Heart left ventricle (tissue), 13 donors: ENCODE data around the gene FAXC.

Experiments
- POLR2A ChIP-seq, 2 donors: fragments of 450-650 bp; IDR thresholded peaks; one replicate each; pipeline ENCODE4 v1.6.1; 2017; ENCODE audit warnings: antibody characterized with exemption in 2 of 2, mild to moderate bottlenecking in 2 of 2, moderate library complexity in 2 of 2
- TF ChIP-seq, protein P1 (sequence below), 12 donors: fragments of 200-600 bp; sonication (generic) in 4 of 12; IDR thresholded peaks; one replicate each; pipeline versions ENCODE4 v1.5.0 to v1.8.0; 2018 to 2022; ENCODE audit warnings: antibody characterized with exemption in 12 of 12, mild to moderate bottlenecking in 5 of 12
- donor health status: ischemic (EF 13 %, LVEDD 7.1; RV severe dilation, severe dysfunction).
- donor health status: DM: no; HTN: yes; CAD: no.
- donor health status: DM: no; HTN: no; CAD: no.
- donor health status: ischemic (EF 25% LVEDD 6.9; RV normal size, moderate dysfunction).
- donor health status: ischemic (EF 25% LVEDD 5.7; RV mildly dilated, moderate dysfunction).
- donor health status: ischemic (EF 35%, LVEDD 5.7; RV mildly dilated, moderate dysfunction).
- donor health status: nonischemic (EF 11% LVEDD 7.7; RV severe dilation, severe dysfunction).
- donor health status: DM: yes; HTN: yes; CAD: no.
- donor health status: PGD.
- donor health status: ischemic (EF 29% LVEDD 5.4; RV normal size, mild dysfunction).
- donor health status: nonischemic (EF 23%, LVEDD 6.1; RV moderate dilation, normal function).

DNA sequence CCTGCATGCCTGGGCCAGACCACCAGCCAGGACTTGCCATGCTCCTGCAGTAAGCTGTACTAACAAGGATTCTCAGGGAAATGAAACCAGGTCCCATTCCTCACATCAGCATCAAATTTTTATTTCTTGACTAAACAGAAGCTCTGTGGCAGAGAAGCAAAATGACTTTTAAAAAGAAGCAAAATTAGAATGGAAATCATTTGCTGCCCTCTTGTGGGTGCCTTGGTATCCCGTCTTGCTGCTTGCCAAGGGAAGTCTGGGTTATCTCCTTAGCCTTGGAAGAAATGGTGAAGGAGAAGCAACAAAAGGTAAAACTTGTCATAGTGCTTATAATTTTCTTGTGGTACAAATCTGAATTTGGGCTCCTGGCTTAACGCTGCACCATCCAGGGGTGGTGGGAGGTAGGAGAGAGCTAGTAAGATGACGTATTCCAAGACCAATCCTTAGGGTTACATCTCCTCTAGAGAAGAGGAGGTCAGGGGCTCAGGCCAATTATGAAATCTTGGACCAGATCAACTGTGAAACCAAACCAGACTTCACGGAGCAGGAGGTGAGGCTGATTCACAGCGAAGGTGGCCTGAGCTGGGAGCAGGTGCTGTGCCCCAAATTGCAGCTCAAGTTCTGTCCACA lies 107.5 kb downstream of the FAXC start:
- TF ChIP-seq, protein P1, sequence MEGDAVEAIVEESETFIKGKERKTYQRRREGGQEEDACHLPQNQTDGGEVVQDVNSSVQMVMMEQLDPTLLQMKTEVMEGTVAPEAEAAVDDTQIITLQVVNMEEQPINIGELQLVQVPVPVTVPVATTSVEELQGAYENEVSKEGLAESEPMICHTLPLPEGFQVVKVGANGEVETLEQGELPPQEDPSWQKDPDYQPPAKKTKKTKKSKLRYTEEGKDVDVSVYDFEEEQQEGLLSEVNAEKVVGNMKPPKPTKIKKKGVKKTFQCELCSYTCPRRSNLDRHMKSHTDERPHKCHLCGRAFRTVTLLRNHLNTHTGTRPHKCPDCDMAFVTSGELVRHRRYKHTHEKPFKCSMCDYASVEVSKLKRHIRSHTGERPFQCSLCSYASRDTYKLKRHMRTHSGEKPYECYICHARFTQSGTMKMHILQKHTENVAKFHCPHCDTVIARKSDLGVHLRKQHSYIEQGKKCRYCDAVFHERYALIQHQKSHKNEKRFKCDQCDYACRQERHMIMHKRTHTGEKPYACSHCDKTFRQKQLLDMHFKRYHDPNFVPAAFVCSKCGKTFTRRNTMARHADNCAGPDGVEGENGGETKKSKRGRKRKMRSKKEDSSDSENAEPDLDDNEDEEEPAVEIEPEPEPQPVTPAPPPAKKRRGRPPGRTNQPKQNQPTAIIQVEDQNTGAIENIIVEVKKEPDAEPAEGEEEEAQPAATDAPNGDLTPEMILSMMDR (IDR thresholded peaks at IDR 0.05), result peak in 10 of 12 donors; percentile 22 to 52 (median 42)
- no peak for TF ChIP-seq POLR2A (IDR thresholded peaks at IDR 0.05)
